Measurements from ENCODE around the gene SDCCAG8.

DNA sequence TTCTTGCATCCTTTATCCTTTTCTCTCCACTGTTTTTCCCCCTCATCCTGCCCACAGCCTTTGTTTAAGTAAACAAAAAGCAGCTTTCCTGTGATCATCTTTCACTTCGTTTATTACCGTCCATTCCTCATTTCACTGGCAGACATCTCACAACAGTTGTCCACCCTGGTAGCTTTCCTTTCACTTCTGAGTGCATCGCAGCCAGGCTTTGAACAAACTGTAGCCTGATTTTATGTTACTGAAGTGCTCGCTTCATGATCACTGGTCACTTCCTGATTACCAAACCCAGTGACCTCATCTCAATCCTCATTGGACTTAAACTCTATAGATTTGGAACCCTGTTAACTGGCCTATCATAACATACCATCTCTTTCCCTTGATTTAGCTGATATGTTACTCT is 67.7 kb downstream of the SDCCAG8 start:
- TF ChIP-seq, protein P1, sequence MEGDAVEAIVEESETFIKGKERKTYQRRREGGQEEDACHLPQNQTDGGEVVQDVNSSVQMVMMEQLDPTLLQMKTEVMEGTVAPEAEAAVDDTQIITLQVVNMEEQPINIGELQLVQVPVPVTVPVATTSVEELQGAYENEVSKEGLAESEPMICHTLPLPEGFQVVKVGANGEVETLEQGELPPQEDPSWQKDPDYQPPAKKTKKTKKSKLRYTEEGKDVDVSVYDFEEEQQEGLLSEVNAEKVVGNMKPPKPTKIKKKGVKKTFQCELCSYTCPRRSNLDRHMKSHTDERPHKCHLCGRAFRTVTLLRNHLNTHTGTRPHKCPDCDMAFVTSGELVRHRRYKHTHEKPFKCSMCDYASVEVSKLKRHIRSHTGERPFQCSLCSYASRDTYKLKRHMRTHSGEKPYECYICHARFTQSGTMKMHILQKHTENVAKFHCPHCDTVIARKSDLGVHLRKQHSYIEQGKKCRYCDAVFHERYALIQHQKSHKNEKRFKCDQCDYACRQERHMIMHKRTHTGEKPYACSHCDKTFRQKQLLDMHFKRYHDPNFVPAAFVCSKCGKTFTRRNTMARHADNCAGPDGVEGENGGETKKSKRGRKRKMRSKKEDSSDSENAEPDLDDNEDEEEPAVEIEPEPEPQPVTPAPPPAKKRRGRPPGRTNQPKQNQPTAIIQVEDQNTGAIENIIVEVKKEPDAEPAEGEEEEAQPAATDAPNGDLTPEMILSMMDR (IDR thresholded peaks at IDR 0.05) = no peak
- no peak for TF ChIP-seq POLR2A (IDR thresholded peaks at IDR 0.05)
